Measurements from ENCODE around the gene MRPL47.

The MRPL47 gene

GRCh38 chr3:179590669-179591068, 13.8 kb downstream of the MRPL47 start:
- no peak for DNase-seq (ENCODE audit: low read depth)

GRCh38 chr3:179589143-179589542, 15.3 kb downstream of the MRPL47 start:
- DNase-seq (ENCODE audit: low read depth), result no peak

GRCh38 chr3:179580992-179581391, 23.4 kb downstream of the MRPL47 start:
- DNase-seq (ENCODE audit: low read depth), result no peak

GRCh38 chr3:179565496-179565895, 38.9 kb downstream of the MRPL47 start:
- DNase-seq (ENCODE audit: low read depth), result no peak

GRCh38 chr3:179563271-179563783, 41.1 kb downstream of the MRPL47 start:
- peak; percentile 38 for DNase-seq (ENCODE audit: low read depth)

- DNase-seq (ENCODE audit: low read depth), result peak; percentile 99
These were observed 41.7 kb downstream of the MRPL47 start, which contains the start of gene ACTL6A for GRCh38 chr3:179562591-179563270. TSS of gene ACTL6A (plus strand) at chr3:179562926. CDS start at chr3:179563093, 167 bp downstream.

- no peak for DNase-seq (ENCODE audit: low read depth)
These were observed 43.6 kb downstream of the MRPL47 start for GRCh38 chr3:179560791-179561190.

GRCh38 chr3:179558742-179559364, 45.6 kb downstream of the MRPL47 start:
- DNase-seq (ENCODE audit: low read depth), result peak; percentile 7

- DNase-seq (ENCODE audit: low read depth), result no peak
These were observed 52.9 kb downstream of the MRPL47 start for GRCh38 chr3:179551349-179552105.

GRCh38 chr3:179546814-179547241, 57.6 kb downstream of the MRPL47 start:
- no peak for DNase-seq (ENCODE audit: low read depth)

- no peak for DNase-seq (ENCODE audit: low read depth)
These were observed 59.3 kb downstream of the MRPL47 start for GRCh38 chr3:179544981-179545645.

GRCh38 chr3:179542375-179542774, 62.1 kb downstream of the MRPL47 start:
- no peak for DNase-seq (ENCODE audit: low read depth)

GRCh38 chr3:179541596-179541995, 62.8 kb downstream of the MRPL47 start:
- DNase-seq (ENCODE audit: low read depth), result no peak

- no peak for DNase-seq (ENCODE audit: low read depth)
These were observed 63.3 kb downstream of the MRPL47 start for GRCh38 chr3:179541094-179541493.
